Measurements from ENCODE around the gene CRTC1. TPM values are rescaled to one million over a fixed set of nuclear protein-coding genes. Genes with fewer than 3 reads are reported as not detected.

Gene CRTC1
- total and polyA plus RNA-seq, 4 donors: 1.5 to 3.5 (median 1.9) TPM

- Histone ChIP-seq H3K4me3 (ENCODE audit: low read depth in 1 of 3, low read length in 3 of 3) (no peak overlapping the region), H3K36me3 (ENCODE audit: control insufficient read depth in 4 of 4, insufficient read depth in 3 of 4, low read depth in 1 of 4, low read length in 3 of 4) (no peaks in the 10 kb centered on the region), H3K27ac (ENCODE audit: low read depth in 1 of 2, low read length in 2 of 2) (no peak overlapping the region), H3K4me1 (ENCODE audit: control insufficient read depth in 4 of 4, insufficient read depth in 4 of 4, low read length in 3 of 4) (no peaks in the 10 kb centered on the region), H3K9me3 (ENCODE audit: control insufficient read depth in 4 of 4, low read length in 3 of 4) (no peaks in the 10 kb centered on the region), H3K9ac (ENCODE audit: low read depth in 1 of 2, low read length in 2 of 2) (no peak overlapping the region), H3K27me3 (ENCODE audit: control insufficient read depth in 4 of 4, insufficient read depth in 4 of 4, low read length in 3 of 4) (no peaks in the 10 kb centered on the region)
- no peak for TF ChIP-seq HNF4A (conservative IDR thresholded peaks at IDR 0.05)
- WGBS: 96% methylated on average over 15 of the region's 15 CpGs
- no peak for DNase-seq (ENCODE audit: low spot score)
These were observed 86.6 kb downstream of the CRTC1 start for GRCh38 chr19:18769989-18770528.

- DNase-seq (ENCODE audit: low spot score): no peak
- Histone ChIP-seq H3K4me3 (ENCODE audit: low read depth in 1 of 3, low read length in 3 of 3) (no peak overlapping the region), H3K27ac (ENCODE audit: low read depth in 1 of 2, low read length in 2 of 2) (no peak overlapping the region), H3K9me3 (ENCODE audit: control insufficient read depth in 4 of 4, low read length in 3 of 4) (no peaks in the 10 kb centered on the region), H3K4me1 (ENCODE audit: control insufficient read depth in 4 of 4, insufficient read depth in 4 of 4, low read length in 3 of 4) (no peaks in the 10 kb centered on the region), H3K9ac (ENCODE audit: low read depth in 1 of 2, low read length in 2 of 2) (no peak overlapping the region), H3K27me3 (ENCODE audit: control insufficient read depth in 4 of 4, insufficient read depth in 4 of 4, low read length in 3 of 4) (no peaks in the 10 kb centered on the region), H3K36me3 (ENCODE audit: control insufficient read depth in 4 of 4, insufficient read depth in 3 of 4, low read depth in 1 of 4, low read length in 3 of 4) (no peaks in the 10 kb centered on the region)
- TF ChIP-seq RAD21 (IDR thresholded peaks at IDR 0.05) (no peak), HNF4A (conservative IDR thresholded peaks at IDR 0.05) (no peak), NR2F2 (IDR thresholded peaks at IDR 0.05) (no peak), CTCF (IDR thresholded peaks at IDR 0.05; ENCODE audit: low read depth, low read length, missing input control) (no peak), EGR1 (IDR thresholded peaks at IDR 0.05; ENCODE audit: low read depth in 2 of 2) (no peak), ATF3 (IDR thresholded peaks at IDR 0.05) (no peak), RXRA (IDR thresholded peaks at IDR 0.05) (no peak), HNF4G (IDR thresholded peaks at IDR 0.05) (no peak), JUND (IDR thresholded peaks at IDR 0.05) (no peak), YY1 (IDR thresholded peaks at IDR 0.05) (no peak), ZBTB33 (IDR thresholded peaks at IDR 0.05) (no peak), REST (IDR thresholded peaks at IDR 0.05) (no peak), TAF1 (conservative IDR thresholded peaks at IDR 0.05) (no peak)
- 88% methylated on average over 13 of the region's 13 CpGs for WGBS
These were observed 87.3 kb downstream of the CRTC1 start for GRCh38 chr19:18770663-18771327.

All from liver (tissue), 9 donors.